NCI-H2196 (cell line): ENCODE measurements around the gene EEF1AKMT2.
"Not testable (repeated sequence)": the region's sequence is repeated elsewhere in the genome, so short reads cannot be mapped to it uniquely, and the experiment has no call there.

Experiments used
- DNase-seq: peaks from one replicate; lab custom pipeline; 2025; ENCODE audit not compliant: unreplicated experiment; lab: John Stamatoyannopoulos, UW

The EEF1AKMT2 gene

DNA sequence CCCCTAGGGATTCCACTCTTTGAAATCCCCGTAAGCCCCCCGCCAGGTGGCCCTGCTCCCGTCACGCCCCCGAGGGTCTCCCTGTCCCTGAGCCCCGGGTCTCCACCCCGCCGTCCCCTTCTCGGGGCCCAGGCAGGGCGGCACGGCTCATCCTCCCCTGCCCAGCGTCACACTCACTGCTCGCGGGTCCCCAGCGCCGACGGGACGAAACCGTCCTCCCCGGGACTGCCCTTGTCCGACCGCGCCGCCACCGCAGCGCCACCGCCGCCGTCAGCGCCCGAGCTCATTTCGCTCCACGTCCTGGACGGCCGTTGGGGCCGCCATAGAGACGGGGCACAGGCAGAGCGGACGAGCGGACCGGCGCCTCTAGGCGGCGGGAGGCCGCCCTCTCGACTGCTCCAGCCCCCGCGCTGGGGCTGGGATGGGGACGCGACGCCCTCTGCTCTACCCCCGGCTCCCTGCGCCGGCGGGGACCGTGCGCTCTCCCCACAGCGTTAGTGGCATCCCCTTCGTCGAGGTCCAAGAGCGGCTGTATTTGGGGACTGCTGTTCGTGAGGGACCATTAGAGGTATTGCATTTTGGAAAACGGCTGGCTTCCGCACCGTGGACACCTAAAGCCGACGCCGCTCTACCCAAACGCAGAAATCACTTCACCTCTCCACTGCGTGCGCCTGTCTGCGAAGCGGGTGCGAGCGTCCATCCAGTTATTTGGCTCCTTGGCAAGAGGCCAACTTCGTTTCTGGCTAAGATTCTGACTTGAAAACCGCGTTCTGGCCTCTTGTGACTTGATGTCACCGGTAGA lies at the start of gene EEF1AKMT2:
TSS of gene EEF1AKMT2 (minus strand) at position 341 of the 802 bp plus-strand sequence. CDS start at position 287, 54 bp downstream.
- DNase-seq, result peak; percentile 61

DNA sequence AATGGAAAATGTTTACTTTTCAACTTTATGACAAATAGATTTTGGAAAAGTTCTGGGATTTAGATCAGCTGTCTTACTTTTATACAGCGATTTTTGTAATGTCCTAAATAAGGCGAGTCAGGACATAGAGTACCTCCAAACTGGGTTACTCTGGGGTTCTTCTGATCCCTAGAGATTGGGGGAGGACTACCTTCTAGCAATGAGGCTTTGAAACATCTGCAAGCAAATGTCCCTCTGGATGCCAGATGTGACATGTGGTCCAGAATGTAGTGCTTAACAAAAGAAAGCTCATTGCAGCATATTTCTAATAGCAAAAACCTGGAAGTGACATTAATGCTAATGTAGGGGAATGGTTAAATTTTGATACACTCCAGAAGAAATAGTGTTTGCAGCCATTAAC lies 46.0 kb upstream of the EEF1AKMT2 start:
- DNase-seq, result no peak

DNA sequence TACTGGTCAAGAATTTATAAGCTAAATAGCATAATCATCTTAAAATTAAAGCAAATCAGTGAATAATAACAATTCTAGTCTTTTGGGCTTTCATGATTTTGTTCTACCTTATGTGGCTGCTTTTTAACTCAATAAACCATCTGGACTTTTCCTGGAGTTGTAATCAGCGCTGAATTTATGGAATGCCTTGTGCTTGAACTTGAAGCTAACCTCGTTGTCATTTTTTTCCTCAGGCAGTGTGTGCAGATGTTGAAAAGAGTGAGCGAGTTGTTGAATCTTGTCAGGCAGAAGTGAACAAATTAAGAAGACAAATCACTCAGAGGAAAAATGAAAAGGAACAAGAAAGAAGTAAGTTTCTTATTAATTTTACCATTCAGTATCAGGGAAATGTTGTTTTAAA lies 39.4 kb upstream of the EEF1AKMT2 start:
- DNase-seq, result no peak

DNA sequence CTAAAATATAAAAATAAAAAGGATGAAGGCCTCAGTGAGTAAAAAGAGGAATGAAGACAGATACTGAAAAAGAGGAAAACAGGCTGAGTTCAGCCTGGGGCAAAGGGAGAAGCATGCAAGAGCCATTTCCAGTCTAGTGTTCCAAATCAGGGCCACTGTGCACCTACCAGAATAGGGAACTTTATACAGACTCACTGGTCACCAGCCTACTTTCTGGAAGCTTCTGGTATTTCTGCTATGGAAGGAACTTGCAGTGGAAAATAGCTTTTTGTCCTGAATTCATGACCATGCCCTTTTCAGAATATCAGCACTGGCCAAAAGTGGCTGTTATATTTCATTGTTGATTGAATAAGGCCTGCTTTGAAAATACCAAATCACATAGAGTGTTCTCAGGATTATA lies 38.8 kb upstream of the EEF1AKMT2 start:
- no peak for DNase-seq

DNA sequence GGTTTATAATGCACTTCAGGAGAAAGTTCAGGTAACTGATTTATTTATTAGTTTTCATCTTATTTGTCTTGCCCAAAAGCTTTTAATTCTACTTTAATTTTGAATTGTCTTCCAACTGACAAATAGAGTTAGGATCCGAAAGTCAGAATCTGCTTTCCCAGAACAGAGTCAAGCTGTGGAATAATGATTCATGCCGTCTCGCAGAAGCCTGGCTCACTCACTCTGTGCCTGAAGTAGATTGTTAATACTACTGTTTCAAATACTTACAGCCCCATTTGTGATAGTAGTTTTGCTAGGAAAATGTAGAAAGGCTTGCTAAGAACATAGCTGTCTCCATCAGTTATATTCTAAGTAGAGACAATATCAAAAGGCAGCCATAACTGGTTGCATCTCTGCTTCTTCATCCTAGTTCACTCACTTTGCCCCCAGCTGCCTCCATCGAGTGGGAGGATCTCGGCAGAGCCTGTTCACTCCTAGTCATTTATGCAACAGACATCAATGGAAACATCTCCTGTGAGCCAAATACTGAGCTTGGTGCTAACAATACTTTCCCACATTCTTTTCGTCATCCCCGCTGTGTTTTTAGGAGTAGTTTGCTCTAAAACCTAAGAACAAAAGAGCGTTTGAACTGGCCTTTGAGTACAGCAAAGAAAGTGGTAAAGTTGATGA lies 37.9 kb upstream of the EEF1AKMT2 start:
- no peak for DNase-seq

DNA sequence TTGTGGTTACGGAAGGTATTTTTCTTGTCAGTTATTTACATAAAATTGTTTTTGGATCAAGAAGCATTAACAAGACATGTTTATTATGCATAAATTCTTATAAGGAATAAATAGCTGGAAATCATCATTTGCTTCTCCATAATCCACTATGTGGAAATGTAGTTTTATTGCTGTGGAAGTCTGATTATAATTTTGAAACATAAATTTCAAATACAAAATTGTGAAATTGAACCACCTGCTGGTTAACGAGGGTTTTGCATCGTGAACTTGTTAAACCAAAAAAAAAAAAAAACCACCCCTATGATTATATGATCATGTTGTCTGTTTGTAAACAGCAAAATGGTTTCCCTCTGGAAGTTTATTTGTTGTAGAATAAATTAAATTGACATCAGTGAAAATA lies 35.8 kb upstream of the EEF1AKMT2 start:
- peak; percentile 6 for DNase-seq

DNA sequence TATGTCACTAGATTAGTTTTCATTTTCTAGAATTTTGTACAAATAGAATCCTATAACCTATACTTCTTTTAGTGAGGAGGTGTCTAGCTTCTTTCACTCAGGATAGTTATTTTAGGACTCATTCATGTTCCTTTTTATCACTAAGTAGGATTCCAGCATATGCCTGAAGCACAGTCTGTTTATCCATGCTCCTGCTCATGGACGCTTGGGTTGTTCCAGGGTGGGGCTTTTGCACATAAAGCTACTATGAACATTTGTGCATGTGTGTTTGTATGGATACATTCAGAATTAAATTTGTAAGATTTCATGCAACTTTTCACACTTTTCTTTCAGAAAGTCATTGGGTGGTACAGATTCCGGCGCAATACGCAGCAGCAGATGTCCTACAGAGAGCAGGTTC lies 34.6 kb upstream of the EEF1AKMT2 start:
- no peak for DNase-seq

DNA sequence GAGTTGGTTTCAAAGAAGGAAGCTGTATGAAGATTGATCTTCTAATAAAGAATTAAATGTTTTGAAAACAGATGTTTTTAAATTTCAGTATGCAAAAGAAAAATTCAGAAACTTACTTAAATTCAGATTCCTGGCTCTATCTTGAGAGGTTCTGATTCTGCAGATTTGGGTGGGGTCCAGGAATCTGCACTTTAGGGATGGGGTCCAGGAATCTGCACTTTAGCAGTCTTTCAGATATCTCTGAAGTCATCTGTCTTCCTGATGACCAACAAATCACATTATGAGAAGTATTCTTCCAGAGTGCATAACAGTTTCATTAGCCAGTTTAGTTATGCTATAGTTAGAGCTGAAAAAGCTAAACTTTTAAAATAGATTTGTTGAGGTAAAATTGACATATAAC lies 34.0 kb upstream of the EEF1AKMT2 start:
- no peak for DNase-seq

DNA sequence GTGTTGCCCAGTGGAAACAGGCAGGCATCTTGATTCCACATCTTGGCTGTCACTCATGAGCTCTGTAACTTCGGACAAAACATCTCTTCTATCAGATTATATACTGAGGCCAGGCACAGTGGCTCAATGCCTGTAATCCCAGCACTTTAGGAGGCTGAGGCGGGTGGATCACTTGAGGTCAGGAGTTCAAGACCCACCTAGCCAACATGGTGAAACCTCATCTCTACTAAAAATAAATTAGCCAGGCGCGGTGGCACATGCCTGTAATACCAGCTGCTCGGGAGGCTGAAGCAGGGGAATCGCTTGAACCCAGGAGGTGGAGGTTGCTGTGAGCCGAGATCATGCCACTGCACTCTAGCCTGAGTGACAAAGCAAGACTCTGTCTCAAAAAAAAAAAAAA lies 33.2 kb upstream of the EEF1AKMT2 start:
- DNase-seq, result not testable (repeated sequence)

DNA sequence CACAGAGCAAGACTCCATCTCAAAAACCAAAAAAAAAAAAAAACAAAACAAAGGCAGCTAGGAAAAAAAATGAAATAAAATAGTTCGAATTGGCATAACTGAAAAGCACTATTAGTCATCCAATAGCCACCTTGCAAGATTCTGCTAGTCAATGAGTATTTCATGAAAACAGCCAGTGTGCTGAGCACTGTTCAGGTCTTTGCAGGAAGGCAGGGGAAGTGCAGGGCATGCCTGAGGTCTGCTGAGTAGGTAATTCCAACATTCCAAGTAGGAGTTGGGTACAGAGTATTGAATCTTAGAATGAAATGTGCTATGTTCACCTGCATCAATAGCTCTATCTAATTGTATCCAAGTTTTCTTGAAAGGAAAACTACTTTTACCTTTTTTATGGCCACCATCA lies 32.8 kb upstream of the EEF1AKMT2 start:
- DNase-seq, result no peak

DNA sequence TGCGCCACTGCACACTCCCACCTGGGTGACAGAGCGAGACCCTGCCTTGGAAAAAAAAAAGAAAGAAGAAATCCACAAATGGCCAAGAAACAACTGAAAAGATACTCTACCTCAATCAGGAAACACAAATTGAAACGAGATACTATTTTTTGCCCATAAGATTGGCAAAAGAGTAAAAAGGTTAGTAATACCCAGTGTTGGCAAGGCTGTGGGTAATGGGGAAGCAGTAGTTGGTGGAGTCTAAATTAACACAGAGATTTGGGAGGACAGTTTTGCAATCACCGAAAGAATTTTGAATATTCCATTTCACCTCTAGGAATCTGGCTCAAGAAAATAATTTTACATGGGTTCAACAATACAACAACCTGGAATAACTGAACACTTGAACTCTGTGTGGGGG lies 29.8 kb upstream of the EEF1AKMT2 start:
- DNase-seq, result no peak

DNA sequence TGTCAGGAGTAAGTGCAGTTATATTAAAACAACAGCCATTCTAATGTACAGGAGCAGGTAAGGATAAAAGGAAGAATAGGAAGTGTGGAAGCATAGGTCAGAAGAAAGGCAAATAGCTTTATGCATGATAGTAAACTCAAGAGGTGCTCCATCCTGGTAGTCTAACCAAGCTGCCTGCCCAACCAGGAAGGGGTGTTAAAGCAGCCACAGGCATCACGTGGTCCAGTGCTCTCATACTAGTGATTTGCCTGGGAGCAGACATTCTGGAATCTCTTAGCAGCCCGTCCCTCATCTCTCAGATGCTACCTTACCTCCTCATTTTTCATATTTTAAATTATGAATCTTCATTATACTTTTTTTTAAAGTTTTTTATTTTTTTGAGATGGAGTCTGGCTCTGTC lies 28.4 kb upstream of the EEF1AKMT2 start:
- DNase-seq, result no peak

DNA sequence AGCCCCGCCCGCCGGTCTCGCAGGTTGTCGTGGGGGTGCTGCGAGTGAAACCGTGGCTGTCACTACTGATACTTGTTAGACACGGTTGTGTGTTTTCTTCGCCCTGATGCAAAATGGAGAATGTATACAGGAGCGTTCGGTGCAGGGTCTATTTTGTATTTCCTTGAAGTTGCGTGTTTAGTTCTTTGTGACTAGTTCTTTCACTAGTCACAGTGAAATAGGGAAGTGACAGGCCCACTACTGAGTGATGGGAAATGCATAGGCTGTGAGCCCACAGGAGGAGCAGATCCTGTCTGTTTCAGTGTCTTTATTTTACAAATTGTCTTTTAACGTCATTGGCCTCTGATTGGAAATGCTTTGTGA lies 10.6 kb upstream of the EEF1AKMT2 start:
- no peak for DNase-seq

DNA sequence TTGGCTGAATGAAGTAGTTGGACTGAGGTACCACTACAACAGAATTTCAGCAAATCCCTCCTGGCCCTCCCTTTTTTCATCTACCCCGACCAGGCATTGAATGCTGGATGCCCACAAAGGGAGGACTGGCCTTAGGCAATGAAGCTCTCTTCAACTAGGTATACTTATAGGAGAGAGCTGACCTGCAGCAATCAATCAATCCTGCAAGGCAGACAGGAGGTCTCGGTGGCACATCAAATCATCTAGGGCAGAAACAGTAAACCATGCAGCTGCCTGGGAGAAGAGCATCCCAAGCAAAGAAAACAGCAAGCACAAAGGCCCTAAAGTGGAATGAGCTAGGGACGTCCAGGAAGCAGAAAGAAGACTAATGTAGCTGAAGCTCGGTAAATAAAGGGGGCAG lies 7.5 kb upstream of the EEF1AKMT2 start:
- DNase-seq, result no peak

DNA sequence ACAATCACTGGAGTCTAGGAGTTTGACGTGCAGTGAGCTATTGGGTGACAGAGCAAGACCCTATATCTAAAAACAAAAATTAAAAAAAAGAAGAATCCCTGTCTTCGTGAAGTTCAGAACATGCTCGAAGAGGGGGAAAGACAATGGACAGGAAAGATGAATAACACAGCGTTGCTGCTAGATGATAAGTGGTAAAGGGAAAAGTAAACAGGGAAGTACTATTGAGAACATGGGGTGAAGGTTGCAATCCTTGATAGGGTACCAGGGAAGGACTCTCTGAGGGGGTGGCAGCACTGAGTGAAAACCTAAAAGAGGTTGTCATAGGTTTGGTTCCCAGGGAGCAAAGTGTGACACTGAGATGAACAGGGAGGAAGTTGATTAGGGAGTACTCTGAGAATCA lies 7.1 kb upstream of the EEF1AKMT2 start:
- DNase-seq, result no peak

DNA sequence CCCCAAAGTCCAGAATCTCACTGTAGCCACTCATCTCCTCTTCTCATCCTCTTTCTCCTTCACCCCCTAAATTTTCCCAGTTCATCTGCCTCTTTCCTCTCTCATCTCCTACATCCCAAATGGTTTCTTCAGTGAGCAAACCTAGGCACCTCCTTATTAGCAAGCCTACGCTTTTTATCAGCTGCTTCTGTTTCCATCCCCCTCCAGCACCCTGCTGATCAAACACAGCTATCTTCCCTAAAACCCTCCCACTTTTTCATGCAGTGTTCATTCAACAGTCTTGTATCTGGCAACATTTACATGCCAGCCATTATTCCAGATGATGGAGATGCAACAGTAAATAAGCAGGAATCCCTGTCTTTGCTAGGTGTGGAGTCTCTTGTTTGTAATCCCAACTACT lies 6.7 kb upstream of the EEF1AKMT2 start:
- DNase-seq, result no peak

DNA sequence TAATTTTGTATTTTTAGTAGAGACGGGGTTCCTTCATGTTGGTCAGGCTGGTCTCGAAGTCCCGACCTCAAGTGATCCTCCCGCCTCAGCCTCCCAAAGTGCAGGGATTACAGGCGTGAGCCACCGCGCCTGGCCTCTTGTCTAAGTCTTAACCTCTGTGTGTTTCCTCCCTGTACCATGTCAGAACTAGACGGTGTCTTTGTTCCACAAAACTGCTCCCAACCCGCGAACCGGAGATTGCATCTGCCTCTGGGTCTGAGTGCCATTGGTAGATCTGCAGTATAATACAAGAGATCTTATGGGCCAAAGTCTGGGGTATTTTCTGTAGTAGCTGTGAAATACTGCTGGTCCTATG lies 1.3 kb upstream of the EEF1AKMT2 start:
- DNase-seq, result no peak

DNA sequence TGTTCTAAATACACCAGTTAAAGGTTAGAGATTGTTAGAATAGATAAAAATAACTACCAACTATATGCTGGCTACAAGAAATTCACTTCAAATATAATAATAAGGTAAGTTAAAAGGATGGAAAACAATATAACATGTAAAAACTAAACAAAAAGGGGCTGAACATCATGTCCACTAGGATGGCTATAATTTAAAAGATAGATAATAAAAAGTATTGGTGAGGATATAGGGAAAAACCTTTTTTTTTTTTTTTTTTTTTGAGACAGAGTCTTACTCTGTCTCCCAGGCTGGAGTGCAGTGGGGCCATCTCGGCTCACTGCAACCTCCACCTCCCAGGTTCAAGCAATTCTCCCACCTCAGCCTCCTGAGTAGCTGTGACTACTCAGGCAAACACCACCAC lies 8.8 kb downstream of the EEF1AKMT2 start:
- not testable (repeated sequence) for DNase-seq

DNA sequence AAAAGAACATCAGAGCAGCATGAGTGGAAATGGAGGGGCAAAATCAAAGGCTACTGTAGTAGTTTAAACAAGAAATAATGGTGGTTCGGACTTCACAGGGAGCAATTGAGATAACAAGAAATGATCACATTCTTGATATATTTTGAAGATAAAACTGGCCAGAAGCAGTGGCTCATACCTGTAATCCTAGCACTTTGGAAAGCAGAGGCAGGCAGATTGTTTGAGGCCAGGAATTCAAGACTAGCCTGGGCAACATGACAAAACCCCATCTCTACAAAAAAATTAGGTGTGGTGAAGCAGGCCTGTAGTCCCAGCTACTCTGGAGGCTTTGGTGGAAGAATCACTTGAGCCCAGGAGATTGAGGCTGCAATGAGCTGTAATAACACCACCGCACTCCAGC lies 22.9 kb downstream of the EEF1AKMT2 start:
- no peak for DNase-seq

DNA sequence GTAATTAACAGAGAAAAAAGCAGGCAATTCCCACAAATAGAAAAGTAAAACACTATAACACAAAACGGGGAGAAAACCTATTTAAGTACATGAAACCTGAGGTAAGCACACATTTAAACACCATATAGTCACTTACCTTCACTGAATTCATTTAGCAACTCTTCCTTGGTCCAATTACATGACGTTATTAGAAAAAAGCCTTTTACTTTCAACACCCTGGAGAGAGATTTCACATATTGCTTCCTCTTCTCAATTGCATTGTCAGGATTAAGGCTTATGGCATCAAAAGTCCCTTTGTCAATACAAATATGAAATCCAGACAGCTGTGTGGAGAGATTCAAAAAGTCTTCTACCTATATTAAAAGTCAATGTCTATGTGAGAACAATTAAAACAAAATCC lies 26.4 kb downstream of the EEF1AKMT2 start:
- DNase-seq, result no peak

DNA sequence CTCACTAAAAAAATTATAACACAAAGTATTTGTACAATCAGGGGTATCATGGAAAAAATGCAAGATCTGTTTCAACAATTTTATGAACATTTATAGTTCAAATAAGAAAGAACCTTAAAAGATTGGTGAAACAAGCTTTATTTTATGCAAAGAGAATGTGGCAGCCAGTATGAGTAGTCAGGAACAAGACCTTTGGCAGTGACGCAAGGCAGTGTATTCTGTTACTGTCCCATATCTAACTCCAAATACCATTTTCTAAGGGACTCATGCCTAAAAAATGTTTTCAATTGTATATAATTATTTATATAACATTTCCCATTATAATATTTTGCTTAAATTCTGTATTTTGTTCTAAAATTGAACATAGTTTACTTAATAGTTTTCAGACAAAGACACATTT lies 28.4 kb downstream of the EEF1AKMT2 start:
- no peak for DNase-seq

DNA sequence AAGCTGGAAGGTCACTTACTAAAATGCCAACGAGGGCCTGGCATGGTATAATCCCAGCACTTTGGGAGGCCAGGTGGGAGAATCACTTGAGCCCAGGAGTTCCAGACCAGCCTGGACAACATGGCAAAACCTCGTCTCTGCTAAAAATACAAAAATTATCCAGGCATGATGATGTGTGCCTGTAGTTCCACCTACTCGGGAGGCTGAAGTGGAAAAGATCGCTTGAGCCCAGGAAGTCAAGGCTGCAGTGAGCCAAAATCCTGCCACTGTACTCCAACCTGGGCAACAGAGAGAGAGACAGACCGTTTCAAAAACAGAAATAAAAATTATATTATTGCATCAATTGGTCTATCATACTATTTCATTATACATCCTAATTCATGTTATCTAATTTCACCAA lies 29.4 kb downstream of the EEF1AKMT2 start:
- DNase-seq, result no peak
